Midbrain (tissue), 1 donor: ENCODE results near the gene SYNE1.

Source experiments
- DNase-seq: peaks from one replicate; lab custom pipeline; 2025; lab: John Stamatoyannopoulos, UW

Gene SYNE1

DNA sequence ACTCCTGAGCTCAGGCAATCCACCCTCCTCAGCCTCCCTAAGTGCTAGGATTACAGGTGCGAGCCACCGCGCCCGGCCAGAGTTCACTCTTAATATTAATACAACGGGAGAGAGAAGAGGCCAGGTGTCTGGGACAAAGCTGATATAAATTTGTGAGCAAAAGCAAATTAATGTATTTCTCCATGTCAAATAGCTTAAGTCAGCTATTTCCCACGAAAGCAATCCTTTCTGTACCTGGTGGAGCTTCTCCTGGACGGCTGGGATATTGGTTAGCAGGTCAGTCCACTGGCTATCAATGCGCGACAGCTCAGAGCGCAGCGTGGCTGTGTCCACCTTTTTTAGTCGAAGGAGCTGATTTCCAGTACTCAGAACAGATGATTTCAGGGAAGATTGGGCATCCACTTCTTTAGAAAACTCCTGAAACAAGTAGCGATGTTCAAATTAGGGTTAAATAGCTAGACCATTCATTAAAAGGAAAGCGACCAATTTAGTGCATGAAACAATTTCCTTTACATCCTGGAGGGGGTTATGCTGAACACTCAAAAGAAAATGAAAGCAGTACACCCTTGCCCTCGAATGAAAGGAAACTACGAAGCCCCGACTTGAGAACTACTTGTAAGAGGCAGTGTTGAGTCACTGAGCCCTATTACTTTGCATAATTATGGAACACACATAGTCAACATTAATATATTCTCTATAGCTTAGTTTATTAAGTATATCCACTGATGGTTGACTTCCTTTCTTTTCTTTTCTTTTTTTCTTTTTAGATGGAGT, 403.4 kb downstream of the SYNE1 start:
- DNase-seq, result no peak

DNA sequence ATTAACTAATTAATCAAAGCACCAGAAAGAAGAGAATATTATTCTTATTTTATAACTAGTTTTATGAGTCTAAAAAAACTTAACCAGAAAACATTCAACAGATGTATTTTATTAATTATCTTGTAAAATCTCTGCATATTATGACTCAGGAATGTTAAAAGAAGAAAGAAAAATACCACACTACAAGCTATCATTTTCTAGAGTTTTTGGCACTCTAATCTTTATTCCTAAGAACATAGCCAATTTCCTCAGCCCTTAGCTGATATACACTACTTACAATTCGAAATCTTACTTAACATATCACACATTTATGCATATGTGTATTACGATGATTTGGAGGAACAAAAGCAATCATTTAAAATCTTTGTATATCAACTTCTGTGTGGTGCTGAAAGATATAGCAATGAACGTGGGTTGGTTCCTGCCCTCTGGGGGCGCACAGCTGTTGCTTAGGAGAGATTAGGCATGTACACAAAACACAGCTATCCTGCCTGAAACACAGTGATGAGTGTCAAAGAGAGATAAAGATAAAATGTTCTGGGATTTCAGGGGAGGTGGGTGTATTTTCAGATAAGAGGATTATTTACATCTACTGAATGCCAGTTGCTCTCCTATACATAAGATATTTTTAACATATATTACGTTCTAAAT, 404.5 kb downstream of the SYNE1 start:
- no peak for DNase-seq

DNA sequence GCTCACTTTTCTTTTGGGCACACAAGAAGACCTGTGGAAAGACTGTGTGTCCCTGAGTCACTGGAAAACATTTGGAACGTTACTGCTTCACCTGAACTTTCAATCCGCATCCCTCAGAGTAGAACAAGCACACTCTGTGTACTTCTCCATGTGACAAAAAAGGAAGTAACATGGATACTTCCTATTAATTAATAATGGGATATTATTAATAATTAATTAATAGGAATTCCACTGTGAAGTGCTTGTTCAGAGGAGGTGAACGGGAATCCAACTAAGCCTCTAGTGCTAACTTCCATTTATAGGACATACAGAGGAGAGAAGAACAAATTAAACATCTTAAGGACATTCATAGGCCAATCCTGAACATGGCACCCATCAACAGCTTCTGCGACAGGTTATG, 407.8 kb downstream of the SYNE1 start:
- no peak for DNase-seq

DNA sequence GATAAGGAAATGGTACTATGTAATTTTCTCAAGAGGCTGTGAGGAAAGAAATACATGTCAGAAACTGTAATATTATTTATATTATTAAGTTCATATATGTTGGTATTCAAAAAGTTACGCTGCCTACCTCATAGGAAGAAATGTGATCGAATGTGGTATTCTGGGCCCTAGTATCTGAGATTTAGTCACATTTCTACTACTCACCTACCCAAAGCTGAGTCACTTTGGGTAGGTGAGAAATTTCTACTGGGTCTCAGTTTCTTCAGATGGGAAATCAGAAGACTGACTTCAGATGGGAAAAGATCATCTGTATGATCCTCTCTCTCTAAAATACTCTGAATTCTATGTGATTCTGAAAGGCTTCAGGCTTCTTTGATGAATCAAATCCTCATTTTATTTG, 411.0 kb downstream of the SYNE1 start:
- DNase-seq, result no peak

DNA sequence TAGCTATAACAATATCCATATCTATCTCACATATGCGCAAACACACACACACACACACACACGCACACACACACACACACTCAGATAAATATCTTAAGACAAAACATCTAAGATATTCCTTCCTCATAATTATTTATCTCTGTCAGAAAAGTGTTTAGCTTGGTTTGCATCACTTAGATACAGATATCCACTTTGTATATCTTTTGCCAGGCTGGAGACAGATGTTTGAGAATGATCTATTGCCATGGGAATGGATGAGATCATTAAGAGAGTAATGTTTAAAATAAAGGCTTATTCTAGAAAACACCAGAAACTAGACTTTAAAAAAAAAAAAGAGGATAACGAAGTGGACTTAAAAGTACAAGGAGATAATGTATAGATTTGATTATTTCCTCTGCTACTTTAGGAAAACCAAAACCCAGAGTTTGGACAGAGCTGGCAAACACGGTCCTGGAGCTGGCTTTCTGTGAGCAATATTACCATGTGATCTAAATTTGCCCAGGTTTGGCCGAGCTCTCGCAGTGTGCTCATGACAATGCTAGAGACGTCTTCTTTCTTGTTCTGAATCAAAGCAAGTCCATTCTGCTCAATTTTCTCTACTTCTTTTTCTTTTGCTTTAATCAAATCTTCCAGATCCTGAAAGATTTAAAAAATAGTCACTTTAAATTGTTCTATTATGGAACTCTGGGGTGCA, 411.8 kb downstream of the SYNE1 start:
- no peak for DNase-seq

DNA sequence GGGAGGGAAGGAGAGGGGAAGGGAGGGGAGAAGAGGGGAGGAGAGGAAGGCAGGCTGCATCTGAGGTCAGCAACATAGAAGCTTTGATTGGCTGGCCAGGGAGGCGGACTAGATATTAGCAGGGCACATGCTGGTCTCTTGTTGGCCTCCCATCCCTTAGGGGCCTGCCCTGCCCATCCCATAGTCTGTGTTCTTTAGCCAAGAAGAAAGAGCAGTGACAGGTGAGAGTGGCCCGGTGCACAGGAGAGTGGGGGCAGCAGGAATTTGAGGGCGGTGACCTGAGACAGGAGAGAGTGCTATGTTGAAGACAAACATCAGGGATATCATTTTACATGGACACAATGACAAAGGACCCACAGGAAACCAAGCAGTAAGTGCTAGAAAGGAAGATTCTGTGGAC, 413.5 kb downstream of the SYNE1 start:
- no peak for DNase-seq

DNA sequence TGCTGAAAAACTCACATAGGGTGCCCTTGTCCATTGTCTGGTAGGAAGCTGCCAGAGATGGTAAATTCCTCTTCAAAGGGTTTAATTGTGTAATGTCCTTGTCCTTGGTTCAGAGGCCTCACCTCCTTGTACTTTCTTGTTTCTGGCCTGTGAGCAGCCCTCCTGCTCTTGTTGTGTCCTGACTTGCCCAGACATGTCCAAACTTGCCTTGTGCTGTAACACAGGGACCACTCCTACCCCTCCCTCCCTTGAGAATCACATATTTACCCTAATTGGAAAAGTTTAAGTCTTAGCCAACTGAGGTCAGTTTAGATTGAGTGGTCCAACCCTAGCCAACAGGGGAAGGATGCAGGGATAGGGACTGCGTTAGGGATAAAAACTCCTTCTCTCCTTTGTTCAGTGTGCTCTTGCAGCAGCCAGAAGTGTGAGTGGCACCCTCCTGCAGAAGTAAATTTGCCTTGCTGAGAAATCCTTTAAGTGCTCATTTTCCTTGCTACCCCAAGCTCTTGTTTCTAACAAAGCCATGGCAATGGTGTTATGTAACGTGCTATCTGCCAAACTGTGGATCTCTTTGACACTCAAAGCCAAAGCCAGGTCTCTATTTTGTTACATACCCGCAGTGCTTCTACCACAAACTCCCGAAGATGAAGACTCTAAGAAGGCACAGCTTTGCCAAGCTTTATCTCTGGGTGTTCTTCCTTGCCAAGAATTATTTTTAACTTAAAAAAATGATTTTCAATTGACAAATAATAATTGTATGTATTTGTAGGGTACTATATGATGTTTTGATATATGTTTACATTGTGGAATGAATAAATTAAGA, 415.1 kb downstream of the SYNE1 start:
- DNase-seq, result no peak

DNA sequence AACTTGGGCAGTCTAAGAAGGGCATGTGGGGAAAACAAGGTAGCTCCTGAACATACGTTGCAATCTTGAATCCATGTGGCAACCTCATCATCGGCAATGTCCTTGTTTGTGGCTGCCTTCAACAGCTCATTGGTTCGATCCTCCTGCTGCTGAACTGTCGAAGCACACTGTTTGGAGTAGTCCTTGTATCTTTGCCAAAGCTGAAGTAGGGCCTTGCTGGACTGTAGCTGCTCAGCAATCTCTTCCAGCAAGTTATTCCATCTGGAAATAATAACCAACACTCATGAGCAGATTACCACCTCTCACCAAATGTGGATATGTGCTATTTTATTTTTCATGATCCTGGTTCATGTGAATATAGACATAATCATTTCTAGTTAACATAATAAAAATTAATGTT, 416.4 kb downstream of the SYNE1 start:
- no peak for DNase-seq

DNA sequence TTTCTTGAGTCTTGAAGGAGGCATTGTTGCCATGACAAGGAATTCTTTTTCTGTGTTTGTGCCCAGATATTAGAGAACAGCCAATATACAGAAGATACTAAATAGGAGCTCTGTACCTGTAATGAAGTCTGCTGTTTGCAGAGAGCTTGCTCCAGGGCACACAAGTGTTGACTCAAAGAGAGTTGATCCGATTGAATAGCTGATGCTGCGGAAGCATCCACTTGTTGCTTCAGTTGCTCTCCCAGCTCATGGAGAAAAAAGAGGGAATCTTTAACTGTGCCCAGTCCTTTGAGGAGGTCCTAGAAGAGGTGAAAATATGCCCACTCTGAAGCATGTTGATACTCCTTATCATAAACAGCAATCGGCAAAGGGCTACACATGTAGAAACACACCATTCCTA, 418.3 kb downstream of the SYNE1 start:
- no peak for DNase-seq

DNA sequence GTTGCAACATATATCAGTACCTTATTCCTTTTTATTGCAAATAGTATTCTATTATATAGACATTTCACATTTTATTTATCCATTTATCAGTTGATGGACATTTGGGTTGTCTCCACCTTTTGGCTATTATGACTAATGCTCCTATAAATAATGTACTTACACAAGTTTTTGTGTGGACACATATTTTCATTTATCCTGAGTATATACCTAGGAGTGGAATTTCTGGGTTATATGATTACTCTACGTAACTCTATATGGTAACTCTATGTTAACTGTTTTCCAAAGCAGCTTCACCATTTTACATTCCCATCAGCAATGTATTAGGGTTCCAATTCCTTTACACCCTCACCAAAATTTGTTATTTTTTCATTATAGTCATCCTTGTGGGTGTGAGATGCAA, 424.7 kb downstream of the SYNE1 start:
- DNase-seq, result no peak

DNA sequence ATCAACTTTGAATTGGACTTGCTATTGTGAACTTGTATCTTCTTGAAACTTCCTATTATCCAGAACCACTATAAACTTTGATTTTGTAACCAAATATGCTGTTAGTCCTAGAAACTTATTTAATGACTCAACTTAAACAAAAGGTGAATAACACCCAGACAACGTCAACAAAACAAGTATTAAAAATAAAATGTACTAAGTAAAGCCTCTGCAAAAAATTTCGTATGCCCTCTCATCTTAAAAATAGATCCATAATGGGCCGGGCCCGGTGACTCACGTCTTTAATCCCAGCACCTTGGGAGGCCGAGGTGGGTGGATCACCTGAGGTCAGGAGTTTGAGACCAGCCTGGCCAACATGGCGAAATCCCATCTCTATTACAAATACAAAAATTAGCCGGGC, 428.0 kb downstream of the SYNE1 start:
- no peak for DNase-seq

DNA sequence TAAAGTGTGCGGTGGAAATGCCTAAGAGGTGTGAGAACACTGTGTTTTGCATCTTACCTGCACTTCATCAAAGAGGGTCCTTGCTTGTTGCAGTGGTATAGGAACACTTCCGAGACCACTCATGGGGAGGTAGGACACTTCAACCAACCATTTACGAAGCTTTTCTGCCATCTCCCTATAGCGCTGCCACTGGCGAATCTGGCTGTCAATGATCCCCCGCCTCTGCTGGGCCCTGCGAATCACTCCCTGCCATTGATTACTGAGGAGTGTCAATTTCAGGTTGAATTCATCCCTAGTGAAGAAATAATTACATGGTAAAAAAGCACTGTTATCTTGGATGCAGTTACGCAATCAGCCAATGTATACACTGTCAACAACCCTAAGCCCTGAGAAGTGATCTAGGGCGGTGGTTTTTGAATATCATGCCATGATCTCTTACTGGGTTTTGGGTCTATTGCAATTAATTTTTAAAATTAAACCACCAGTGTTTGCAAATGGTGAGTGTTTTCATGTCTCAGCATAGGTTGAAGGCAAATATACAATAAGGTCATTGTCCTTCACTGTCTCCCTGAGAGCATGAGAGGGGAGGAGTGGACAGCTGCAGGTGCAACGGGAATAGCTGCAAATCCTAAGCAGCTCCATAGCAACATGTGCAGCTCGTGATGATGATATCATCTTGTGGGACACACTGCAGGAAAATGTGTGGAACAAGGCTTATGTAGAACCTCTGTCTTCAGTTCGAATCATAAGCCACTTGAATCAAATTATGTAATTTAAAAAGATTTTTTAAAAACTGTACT, 429.0 kb downstream of the SYNE1 start:
- no peak for DNase-seq

DNA sequence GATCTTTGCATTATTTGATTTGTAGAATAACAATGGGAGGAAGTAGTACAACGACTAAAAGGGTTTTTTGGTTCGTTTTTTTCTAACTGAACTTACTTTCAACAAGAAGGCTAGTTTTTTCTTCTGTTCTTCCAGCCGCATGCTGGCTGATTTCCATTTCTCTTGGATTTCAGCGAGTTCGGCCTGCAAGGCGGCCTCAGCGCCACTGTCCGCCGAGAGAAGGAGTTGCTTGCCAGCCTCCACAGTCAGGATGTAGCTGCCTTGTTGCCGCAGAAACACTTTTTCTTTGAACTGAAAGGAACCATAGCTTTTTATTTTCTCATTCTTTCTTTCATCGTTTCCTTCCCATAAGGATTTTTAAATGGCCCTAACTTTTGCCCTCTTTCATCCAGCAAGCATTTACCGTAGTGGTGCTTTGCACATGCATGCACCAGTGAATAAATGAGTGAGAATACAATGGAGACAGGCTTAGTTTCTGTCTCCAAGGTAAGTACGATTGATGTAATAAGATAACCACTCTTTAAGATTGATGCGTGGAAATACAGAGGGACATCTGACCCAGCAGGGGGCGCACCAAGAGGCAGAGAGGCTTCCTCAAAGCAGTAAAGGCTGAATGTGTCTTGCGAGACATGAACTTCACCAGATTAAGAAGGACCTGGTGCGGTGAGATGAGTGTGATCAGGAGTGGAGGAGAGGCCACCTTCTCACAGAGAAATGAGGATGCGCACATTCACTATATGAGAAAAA, 430.9 kb downstream of the SYNE1 start:
- DNase-seq, result peak; percentile 48

DNA sequence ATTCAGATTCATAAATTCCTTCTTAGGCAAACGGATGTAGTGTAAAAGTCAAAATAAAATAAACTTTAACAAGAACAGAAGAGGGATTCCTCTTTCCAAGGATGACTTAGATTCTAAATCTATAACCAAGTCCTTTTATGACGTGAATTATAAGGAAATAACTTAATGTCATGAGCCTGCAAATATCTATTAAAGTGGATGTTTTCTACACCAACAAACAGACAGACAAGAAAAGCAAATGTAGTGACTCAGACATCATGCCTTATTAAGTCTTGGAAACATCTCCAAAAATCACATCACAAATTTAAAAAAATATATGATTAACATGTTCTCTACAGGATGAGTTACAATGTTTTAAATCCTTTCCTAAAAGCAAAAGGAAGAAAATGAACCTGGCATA, 432.6 kb downstream of the SYNE1 start:
- no peak for DNase-seq

DNA sequence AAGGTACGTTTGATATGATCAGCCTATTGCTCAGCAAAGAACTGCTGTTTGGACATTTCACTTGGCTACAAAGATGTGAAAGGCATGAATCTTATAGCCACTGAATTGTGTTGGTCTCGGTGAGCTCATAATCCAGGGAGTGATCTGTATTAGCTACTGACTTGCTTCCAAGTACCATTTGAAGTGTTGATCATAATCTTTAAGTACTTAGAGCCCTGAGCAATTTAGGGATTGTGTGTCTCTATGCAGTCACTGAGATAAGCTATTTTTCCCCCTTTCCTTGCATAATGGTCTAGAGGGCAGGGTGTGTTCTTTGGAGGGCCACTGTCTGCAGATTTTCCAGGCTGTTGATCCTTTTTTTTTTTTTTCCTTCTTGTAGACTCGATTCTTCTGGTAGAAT, 436.0 kb downstream of the SYNE1 start:
- no peak for DNase-seq

DNA sequence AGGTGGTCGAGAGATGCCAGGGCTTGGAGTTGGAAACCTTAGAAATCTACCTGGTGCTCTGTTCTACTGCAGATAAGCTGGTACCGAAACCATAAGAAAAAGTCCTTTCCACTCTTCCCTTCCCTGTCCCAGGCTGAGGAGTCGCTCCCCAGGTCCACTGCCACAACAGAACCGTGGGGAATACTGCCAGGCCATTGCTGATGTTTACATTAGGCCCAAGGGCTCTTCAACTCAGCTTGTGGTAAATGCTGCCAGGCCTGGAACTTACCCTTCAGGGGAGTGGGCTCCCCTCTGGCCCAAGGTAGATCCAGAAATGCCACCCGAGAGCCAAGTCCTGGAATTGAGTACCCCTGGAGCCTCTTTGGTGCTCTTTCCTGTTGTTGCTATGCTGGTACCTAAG, 441.3 kb downstream of the SYNE1 start:
- DNase-seq, result no peak

DNA sequence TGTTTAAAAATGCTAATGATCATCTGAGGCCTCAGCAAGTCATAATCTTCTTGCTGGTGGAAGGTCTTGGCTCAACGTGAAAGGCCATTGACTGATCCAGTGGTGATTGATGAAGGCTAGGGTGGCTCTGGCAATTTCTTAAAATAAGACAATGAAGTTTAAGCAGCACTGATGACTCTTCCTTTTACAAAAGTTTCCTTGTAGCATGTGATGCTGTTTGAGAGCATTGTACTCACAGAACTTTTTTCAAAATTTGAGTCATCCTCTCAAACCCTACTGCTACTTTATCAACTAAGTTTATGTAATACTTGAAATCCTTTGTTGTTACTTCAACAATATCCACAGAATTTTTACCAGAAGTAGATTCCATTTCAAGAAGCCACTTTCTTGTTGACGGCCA, 447.4 kb downstream of the SYNE1 start:
- no peak for DNase-seq

DNA sequence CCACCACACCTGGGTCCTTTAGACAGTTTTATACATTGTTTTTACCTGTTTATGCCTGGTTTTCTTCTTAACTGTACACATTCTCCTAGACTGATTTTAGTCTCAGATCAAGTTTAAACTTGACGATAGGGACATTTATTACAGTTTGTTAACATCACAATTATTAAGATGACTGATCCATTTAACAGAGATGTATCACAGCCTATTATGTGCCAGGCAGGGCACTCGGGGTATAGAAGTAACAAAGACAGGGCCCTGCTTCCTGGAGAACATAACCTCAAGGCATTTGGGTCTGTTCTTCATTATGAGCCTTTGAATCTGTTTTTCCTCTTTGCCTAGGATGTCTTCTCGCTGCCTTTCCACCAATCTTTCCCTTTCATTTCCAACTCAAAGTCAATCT, 449.2 kb downstream of the SYNE1 start:
- DNase-seq, result no peak

DNA sequence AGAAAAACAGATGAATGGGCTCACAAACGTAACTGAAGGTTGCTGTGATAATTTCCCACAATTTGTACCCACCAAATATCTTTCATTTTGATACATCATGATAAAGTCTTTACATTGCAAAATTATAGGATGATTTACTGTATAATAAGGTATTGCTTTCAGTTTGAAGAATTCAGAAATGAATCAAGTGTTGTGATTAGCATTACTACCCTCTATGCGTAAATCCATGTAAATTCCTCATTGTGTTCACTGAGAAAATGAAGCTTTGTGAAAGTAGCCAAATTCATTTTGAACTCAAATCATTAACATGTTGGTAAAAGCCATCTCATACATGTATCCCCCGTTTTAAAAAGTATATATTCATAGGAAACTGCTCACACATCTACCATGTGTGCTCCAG, 450.3 kb downstream of the SYNE1 start:
- DNase-seq, result no peak

DNA sequence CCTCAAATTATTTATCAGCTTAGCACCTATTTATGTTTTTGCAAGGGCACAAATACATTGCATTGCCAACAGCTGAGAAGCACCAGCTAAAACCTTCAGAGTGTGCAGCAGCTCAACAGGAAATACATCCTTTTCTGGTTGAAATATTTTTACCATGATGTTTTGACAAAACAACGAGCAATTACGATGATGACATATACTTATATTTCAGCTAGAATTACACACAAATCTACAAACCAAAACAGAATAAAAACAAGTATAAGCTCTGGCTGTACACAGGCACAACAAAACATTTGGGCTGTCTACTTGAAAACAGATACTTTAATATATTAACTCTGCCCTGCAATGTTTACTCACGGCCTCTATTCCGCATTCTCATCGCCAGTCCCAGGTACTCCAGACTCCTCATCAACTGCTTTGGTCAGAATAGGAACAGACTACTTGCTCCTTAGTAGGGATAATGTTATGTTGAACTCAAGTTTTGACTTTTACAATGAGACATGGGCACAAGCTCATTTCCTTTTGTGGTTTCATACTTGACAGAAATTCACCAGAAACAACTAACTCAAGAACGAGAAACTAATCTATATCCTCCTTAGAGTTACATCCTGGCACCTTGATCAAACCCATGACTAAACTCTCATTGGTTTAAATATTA, 452.1 kb downstream of the SYNE1 start:
- DNase-seq, result no peak
